ENCODE measurements around the gene SYT1.

The SYT1 gene

GRCh38 chr12:79407671-79408622, 543.4 kb downstream of the SYT1 start:
- Histone ChIP-seq H3K9me3 (ENCODE audit: severe bottlenecking) (no peaks in the 10 kb centered on the region), H3K36me3 (no peaks in the 10 kb centered on the region), H3K27me3 (ENCODE audit: insufficient read depth, low read depth, severe bottlenecking) (no peaks in the 10 kb centered on the region), H3K27ac (no peak overlapping the region), H3K4me3 (ENCODE audit: low read depth, low read length) (no peak overlapping the region)
- peak; percentile 55 for TF ChIP-seq CTCF (IDR thresholded peaks at IDR 0.05; ENCODE audit: low read depth, low read length)
- peak; percentile 40 for DNase-seq

- H3K27me3 ChIP-seq (ENCODE audit: insufficient read depth, low read depth, severe bottlenecking): no peaks in the 10 kb centered on the region
- H3K9me3 ChIP-seq (ENCODE audit: severe bottlenecking): no peaks in the 10 kb centered on the region
- no peak for TF ChIP-seq CTCF (IDR thresholded peaks at IDR 0.05; ENCODE audit: low read depth, low read length)
- H3K27ac ChIP-seq: no peak overlapping the region
- no peak for DNase-seq
- no peak overlapping the region for H3K4me3 ChIP-seq (ENCODE audit: low read depth, low read length)
- no peaks in the 10 kb centered on the region for H3K36me3 ChIP-seq
Measured at GRCh38 chr12:79408689-79409088, 544.1 kb downstream of the SYT1 start.

- H3K4me3 ChIP-seq (ENCODE audit: low read depth, low read length): no peak overlapping the region
- H3K27ac ChIP-seq: no peak overlapping the region
- H3K27me3 ChIP-seq (ENCODE audit: insufficient read depth, low read depth, severe bottlenecking): no peaks in the 10 kb centered on the region
- no peaks in the 10 kb centered on the region for H3K9me3 ChIP-seq (ENCODE audit: severe bottlenecking)
- no peaks in the 10 kb centered on the region for H3K36me3 ChIP-seq
- no peak for DNase-seq
- no peak for TF ChIP-seq CTCF (IDR thresholded peaks at IDR 0.05; ENCODE audit: low read depth, low read length)
Measured at GRCh38 chr12:79409562-79409961, 545.0 kb downstream of the SYT1 start.

GRCh38 chr12:79411791-79412190, 547.2 kb downstream of the SYT1 start:
- Histone ChIP-seq H3K27ac (no peak overlapping the region), H3K4me3 (ENCODE audit: low read depth, low read length) (no peak overlapping the region), H3K9me3 (ENCODE audit: severe bottlenecking) (no peaks in the 10 kb centered on the region), H3K36me3 (no peaks in the 10 kb centered on the region), H3K27me3 (ENCODE audit: insufficient read depth, low read depth, severe bottlenecking) (no peaks in the 10 kb centered on the region)
- no peak for DNase-seq
- TF ChIP-seq CTCF (IDR thresholded peaks at IDR 0.05; ENCODE audit: low read depth, low read length): no peak

- H3K9me3 ChIP-seq (ENCODE audit: severe bottlenecking): no peaks in the 10 kb centered on the region
- H3K27me3 ChIP-seq (ENCODE audit: insufficient read depth, low read depth, severe bottlenecking): no peaks in the 10 kb centered on the region
- no peak overlapping the region for H3K27ac ChIP-seq
- no peaks in the 10 kb centered on the region for H3K36me3 ChIP-seq
- no peak for DNase-seq
- no peak for TF ChIP-seq CTCF (IDR thresholded peaks at IDR 0.05; ENCODE audit: low read depth, low read length)
- H3K4me3 ChIP-seq (ENCODE audit: low read depth, low read length): no peak overlapping the region
Measured at GRCh38 chr12:79413796-79414195, 549.2 kb downstream of the SYT1 start.
